Measurements from ENCODE around the gene SLC48A1. TPM values are rescaled to one million over a fixed set of nuclear protein-coding genes. Genes with fewer than 3 reads are reported as not detected.

SLC48A1 gene
- total RNA-seq, 1 experiment from 2014 or later = 151 TPM

GRCh38 chr12:47783024-47783755, 10.2 kb downstream of the SLC48A1 start:
- in situ Hi-C loops (cut with HindIII; ENCODE audit: low pct_unique_long_range_greater_than_20kb, low sequenced_read_pairs) = no loop called here
- DNase-seq (ENCODE audit: low read depth) = no peak

DNA sequence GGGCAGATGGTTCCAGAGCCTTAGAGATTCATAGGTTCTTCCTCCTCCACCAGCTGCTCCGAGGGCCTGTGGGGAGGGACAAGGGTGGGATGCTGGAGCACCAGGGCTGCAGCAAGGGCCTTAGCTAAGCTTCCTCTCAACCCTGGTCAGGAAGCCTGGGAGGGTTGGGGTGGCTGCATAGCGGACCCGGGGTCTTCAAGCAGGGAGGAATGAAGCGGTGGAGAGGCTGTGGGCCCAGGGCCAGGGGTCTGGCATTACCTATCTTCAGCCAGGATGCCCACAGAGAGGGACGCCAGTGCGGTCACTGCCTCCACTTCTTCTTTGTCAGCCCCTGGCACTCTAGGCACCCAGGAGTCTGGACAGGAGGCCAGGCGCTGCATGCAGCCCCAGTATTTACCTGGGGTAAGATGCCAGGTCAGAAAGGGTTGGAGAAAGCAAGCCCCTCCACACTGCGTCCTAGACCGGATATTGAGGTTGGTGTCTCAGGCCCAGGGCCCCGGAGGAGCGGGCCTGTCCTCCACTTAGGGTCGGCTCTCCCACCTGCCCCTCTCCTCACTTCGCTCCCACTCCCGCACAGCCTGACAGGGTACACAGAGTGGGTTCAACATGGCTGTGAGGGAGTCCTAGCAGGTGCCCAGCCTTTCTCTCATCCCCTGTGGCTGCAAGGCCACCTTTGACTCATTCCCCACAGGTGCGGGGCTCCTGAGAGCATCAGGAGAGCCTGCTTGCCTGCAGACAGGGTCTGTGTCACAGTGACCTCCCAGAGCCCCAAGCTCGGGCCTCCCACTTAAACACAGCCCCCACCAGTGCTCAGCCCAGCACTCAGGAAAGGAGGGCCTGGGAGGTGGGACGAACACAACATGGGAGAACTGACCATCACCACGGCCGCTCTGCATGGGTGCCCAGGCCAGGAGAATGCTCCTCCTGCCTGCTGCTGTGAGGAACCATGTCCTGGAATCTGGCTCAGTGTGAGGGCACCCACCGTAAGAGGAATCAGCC, 11.1 kb downstream of the SLC48A1 start:
- in situ Hi-C loops (cut with HindIII; ENCODE audit: low pct_unique_long_range_greater_than_20kb, low sequenced_read_pairs) = no loop called here
- DNase-seq (ENCODE audit: low read depth) = no peak

DNA sequence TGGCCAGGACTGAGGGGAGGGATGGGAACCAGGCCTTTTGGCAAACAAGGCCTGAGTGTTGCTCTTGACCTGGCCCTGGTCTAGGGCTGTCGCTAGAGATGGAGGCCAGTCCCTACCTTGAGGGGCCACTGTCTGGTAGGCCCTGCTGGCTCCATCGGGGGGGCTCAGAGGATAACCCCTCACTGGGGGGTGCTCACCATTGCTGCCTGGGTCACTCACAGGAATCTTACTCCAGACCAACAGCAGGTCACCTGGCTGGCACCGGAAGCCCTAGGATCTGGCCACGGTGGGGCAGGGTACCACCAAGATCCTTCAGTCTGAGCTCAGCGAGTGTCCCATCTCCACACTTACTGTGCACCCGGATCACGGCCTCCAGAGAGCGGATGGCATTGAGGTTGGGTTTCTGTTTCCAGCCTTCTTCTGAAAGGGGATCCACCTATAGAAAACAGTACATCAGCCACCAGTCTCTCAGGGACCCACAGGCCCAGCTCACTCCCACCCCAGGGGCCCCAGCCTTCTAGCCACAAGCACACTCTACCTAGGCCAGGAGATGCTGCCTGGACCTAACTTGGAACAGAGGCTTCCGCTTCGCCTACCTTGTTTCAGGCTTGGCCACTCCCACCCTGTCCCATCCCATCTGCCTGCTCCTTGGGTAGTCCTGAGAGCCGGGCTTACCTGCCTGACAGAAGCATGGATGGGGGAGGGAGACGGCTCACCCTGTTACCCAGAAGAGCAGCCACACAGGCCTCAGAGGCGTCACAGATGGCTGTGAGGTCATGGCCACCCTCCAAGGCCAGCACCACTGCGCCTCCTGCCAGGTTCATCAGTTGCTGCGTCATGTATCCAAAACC, 12.2 kb downstream of the SLC48A1 start:
- peak; percentile 19 for DNase-seq (ENCODE audit: low read depth)
- in situ Hi-C loops (cut with HindIII; ENCODE audit: low pct_unique_long_range_greater_than_20kb, low sequenced_read_pairs) = no loop called here

DNA sequence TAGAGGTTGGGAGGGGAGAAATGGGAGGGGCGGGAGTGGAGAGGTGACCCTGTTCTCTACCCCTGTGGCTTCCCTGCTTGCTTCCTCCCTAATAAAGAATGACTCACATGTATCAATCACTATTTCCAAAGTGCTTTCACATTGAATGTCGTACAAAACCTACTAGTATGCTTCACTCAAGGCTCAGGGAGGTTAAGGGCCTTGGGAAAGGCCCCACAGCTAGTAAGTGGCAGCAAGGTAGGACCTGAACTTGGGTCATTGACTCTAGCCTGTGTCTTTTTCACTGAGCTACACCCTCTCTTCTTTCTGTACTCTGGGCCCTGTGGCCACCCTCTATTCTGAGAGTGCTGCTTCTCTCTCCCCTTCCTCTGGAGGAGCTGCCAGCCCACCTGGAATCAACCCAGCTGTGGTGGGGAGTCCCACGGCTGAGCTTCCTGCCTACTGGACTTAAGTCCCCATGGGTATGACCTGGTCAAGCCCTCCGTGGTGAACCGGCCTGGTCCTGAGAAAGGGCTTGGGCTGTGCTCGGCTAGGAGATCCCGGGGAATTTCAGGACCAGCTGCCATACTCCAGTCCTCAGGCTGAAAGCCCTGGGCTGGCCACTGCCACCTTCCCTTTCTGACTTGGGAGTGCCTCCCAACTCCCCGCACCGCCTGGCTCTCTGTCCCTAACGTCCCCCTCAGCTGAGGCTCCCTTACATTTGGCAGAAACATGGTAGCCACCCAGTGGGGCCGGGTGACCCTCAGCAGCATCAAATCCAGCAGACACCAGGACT, 13.0 kb downstream of the SLC48A1 start:
- DNase-seq (ENCODE audit: low read depth) = no peak
- in situ Hi-C loops (cut with HindIII; ENCODE audit: low pct_unique_long_range_greater_than_20kb, low sequenced_read_pairs) = no loop called here

GRCh38 chr12:47786662-47787280, 13.7 kb downstream of the SLC48A1 start:
- DNase-seq (ENCODE audit: low read depth) = no peak
- in situ Hi-C loops (cut with HindIII; ENCODE audit: low pct_unique_long_range_greater_than_20kb, low sequenced_read_pairs) = no loop called here

DNA sequence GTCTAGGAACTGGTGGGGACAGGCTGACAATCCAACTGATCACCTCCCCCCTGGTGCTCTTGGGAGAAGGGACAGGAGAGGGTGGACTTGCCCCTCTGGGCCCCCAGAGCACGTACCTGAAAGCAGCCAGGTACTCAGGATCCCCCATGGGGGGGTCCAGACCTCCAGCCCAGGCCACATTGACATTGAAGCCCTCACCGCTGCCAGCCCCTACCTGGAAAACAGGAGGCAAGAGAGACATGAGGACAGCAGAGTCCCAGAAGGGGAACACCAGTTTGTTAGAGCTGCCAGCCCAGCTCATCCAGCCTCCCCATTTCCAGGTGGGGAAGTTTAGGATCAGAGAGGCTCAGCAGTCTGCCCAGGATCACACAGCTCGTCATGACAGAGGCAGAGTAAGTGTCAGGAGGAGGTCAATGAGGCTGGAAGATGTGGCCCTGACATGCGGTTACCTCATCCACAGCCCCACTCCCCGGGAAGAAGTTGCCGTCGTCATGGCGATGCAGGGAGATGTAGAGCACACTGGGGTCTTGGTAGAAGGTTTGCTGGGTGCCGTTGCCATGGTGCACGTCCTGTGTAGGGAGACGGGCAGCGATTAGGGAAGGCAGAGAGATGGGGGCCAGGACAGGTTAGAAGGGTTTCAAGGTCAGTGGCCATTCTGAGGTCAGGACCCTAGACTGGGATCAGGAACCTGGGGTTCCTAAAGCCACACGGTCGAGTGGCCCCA, 14.7 kb downstream of the SLC48A1 start:
- DNase-seq (ENCODE audit: low read depth) = no peak
- in situ Hi-C loops (cut with HindIII; ENCODE audit: low pct_unique_long_range_greater_than_20kb, low sequenced_read_pairs) = no loop called here

- DNase-seq (ENCODE audit: low read depth) = no peak
- in situ Hi-C loops (cut with HindIII; ENCODE audit: low pct_unique_long_range_greater_than_20kb, low sequenced_read_pairs) = no loop called here
Measured at GRCh38 chr12:47789141-47789540, 16.1 kb downstream of the SLC48A1 start.

DNA sequence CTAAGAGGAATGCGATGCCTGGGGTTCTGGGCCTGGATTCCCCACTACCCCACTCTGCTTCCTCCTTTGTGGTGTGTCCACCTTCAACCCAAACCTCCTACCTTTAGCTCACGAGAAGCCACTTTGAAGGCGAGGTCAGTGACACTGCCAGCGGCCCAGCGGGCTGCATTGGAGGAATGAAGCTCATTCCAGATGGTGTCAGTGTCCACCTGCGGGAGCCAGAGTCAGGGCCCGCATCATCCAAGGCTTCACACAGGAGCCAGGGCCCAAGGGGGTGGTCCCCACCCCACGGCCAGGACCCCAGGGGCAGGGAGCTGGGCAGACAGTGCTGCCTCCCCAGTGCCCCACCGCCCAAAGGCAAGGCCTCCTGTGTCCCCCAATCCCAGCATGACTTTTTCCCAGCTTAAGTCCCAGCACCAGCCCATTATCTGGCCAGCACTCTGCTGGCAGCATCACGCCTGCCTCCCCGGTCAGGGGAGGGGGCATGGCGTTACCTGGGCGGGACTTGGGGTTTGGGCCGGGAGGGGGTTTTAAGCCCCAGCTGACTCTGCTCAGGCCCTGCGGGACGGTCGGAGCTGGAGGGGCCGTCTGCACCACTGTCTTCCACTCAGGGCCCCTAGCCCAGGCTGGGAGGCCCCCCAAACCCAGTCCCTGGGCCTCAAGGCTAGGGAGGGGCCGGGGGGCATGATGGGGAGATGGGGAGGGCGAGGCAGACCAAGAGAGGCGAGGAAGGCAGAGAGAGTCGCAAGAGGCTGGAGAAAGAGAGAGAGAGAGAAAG, 16.9 kb downstream of the SLC48A1 start:
- DNase-seq (ENCODE audit: low read depth) = no peak
- in situ Hi-C loops (cut with HindIII; ENCODE audit: low pct_unique_long_range_greater_than_20kb, low sequenced_read_pairs) = no loop called here

DNA sequence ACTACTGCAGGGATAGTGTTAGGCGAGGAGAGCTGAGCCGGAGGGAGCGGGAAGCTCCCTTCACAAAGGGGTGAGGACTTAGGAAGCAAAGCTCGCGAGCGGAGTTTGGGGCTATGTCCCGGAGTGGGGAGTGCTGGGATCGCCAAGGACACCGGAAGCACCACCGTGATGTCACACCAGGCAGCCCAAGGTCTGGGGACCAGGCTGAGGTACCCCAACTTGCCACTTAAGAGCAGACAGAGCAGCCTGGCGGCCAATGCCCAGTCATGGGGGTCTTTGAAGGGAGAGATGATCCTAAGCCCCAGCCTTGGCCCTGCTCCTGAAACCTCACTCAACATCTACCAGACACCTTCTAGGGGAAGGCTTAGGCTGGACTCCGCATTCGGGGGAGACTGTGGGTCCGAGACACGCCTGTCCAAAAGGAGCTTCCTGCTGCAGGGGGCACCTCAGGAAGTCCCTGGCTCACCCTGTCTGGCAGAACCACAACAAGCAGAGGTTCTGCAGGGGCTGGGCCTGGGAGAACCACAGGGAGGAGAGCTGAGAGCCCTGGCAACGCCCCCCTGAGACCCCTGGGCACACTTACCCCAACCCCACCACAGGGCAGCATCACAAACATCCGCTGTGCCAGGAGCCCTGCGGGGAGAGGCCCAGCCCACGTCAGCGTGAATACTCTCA, 17.8 kb downstream of the SLC48A1 start:
- DNase-seq (ENCODE audit: low read depth) = no peak
- in situ Hi-C loops (cut with HindIII; ENCODE audit: low pct_unique_long_range_greater_than_20kb, low sequenced_read_pairs) = no loop called here

DNA sequence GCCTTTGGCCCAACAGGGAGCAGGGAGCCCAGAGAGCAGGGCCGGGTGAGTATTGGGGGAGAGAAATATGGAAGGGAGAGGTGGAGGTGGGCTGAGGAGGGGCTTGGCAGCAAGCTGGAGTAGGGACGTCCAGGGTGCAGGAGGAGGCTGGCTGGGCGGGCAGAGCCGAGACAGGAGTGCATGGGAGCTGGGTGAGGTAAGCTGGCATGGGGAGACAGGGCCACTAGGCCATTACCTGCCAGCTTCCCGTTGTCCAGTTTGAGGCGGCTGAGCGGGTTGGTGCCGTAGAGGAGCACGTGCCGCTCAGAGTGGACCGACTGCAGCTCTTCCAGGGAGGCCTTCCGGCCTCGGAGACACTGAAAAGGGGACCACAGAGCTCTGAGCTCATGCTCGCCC, 18.3 kb downstream of the SLC48A1 start:
- in situ Hi-C loops (cut with HindIII; ENCODE audit: low pct_unique_long_range_greater_than_20kb, low sequenced_read_pairs) = no loop called here
- DNase-seq (ENCODE audit: low read depth) = no peak

GRCh38 chr12:47791874-47792273, 18.8 kb downstream of the SLC48A1 start:
- in situ Hi-C loops (cut with HindIII; ENCODE audit: low pct_unique_long_range_greater_than_20kb, low sequenced_read_pairs) = no loop called here

DNA sequence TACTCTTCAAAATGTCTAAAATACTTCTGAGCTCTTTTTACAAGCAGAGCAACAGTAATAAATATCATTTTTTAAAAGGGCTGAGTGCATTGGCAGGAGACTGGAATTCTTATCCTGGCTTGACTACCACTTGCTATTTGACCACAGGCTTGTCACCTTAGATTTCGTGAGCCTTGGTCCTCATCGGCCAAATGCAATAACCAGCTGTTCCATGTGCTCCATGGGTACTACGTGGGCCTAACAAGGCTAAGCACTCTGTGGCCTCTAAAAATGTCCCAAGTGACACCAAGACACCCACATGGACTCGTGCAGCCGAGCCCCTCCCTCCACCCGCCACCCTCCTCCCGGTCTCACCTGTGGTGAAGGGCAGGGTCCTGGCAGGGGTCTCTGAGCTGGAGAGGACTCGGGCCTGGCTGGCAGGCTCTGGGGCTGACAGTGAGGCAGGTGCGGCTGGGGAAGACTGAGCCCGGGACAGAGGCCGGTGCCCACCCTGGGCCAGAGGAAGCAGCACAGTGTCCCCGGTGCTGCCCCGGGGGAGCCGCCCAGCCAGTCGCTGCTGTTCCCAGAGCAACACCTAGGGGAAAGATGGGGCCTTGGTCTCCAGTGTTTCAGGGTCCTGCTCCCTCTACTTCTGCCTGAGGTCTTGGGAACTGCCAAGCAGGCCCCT, 20.1 kb downstream of the SLC48A1 start:
- no peak for DNase-seq (ENCODE audit: low read depth)

More at GRCh38 chr12:47791874-47792273, 18.8 kb downstream of the SLC48A1 start:
- DNase-seq (ENCODE audit: low read depth) = no peak

DNA sequence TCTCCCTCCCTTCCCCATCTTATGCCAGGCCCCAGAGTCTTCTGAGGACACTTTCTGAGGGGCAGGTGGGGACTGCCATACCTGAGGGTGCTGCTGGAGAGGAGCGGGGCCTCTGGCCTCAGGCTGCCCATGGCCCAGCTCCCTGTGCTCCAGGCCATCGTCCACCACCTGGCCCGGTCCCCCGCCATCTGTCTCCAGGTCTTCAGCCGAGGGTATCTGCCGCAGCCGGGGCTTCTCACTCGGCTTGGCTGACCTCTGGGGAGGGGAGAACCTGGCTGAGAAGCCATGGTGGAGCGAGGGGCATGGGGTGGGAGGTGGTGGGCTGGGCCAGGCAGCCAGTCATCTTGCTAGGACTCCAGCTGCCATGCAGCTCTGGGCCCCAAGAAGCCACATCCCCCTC, 21.6 kb downstream of the SLC48A1 start:
- in situ Hi-C loops (cut with HindIII; ENCODE audit: low pct_unique_long_range_greater_than_20kb, low sequenced_read_pairs) = no loop called here
- no peak for DNase-seq (ENCODE audit: low read depth)

More for the DNA sequence above, 20.1 kb downstream of the SLC48A1 start:
- in situ Hi-C loops (cut with HindIII; ENCODE audit: low pct_unique_long_range_greater_than_20kb, low sequenced_read_pairs) = no loop called here

DNA sequence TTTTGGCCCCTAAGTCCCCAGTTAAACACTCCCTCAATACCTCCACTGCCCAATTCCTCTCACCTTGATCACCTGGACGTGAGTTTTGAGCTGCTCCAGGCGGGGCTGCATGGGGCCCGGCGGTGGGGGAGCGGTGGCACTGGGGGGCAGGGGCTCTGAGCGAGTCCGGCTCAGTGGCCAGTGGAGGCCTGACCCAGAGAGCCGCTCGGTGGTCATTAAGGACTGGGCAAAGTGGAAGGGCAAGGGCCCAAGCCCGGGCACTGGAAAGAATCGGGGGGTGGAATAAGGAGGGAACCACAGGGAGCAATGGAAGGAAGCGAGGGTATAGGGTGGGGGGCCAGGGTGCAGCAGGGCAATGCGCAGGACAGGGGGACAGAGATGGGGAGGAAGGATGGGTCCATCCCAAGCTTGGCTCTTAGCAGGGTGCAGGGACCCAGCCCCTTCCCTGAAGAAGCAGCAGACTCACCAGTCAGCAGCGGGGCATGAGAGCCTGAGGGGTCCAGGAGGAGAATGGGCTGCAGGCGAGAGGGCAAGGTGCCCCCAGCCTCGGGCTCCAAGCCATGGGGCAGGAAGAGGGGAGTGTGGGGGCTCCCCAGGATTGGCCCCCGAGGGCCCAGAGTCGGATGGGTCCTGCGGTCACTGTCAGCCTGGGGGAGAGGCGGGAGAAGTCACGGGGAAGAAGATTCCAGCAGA, 22.2 kb downstream of the SLC48A1 start:
- no peak for DNase-seq (ENCODE audit: low read depth)
- in situ Hi-C loops (cut with HindIII; ENCODE audit: low pct_unique_long_range_greater_than_20kb, low sequenced_read_pairs) = no loop called here

Measured in Caki2 (cell line).